HG03354 (cell line): ENCODE results near the gene RYR2.
"Not testable (repeated sequence)": the region's sequence is repeated elsewhere in the genome, so short reads cannot be mapped to it uniquely, and the experiment has no call there.

Experiments
- ATAC-seq: cut with Tn5 transposase; IDR thresholded peaks from one replicate; pipeline ENCODE4 v1.9.1; 2021; ENCODE audit warnings: mild to moderate bottlenecking; ENCODE audit not compliant: unreplicated experiment, poor library complexity, severe bottlenecking

Gene RYR2

DNA sequence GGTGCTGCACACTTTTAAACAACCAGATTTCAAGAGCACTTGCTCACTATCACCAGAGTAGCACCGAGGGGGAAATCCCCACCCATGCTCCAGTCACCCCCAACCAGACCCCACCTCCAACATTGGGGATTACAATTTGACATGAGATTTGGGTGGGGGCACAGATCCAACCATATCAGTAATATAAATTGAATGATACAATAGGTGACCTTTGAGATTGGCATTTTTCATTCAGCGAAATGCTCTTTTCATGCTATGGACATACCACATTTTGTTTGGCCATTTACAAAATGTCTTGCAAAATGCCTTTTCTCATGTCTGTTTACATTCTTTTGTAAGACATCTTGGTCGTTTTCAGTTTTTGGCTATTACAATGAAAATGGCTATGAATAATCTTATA, 23.9 kb downstream of the RYR2 start:
- ATAC-seq, result no peak

DNA sequence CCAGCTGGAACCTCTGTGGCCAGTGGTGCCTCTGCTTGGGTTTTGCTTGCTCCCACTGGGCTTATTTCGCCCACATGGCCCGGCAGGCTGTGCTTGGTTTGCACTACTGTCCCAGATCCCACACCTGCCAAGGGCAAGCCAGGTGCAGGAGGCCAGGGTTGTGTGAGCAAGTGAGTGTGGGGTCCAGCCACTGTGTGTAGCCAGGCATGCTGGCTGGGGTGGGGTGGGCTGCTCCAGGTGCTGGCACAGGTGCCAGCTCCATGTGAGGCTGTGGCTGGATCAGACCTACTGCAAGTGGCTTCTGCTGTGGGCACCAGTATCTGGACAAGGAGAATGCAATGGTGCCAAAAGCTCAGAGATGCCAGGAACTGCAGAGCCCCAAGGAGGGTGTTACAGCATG, 28.5 kb downstream of the RYR2 start:
- no peak for ATAC-seq

DNA sequence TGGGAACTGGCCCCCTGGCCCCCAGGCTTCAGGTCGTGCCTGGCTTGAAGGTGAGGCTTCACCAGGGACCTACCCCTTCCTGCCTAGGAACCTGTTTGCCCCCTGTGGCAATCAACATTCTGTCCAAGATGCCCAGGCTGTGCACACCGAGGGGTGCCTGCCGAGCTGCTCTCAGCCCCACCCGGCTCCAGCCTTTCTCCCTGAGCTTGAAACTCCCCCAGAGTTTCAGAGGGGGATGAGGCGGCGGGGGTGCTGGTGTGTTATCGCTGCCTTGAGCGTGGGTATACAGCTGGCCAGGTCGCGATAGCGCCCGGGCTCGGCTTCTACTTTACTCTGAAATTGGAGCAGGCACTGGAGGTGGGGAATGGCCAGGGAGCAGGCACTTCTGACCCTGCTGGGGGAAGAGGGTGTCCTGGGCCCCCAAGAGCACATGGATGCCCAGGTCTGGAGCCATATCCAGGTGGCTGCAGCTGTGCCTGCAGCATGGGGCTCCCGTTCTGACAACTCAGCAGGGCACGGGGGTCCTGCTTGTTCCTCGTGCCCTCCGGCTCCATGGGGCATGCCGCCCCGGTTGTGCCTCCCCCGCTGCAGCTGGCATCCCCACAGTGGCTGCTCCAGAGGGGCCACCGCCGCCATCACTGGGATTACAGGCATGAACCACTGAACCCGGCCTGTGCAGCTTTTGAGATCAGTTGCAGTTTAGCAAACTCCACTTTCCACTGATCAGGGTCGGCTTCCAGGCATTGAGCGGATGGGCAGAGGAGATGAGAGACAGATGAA, 29.8 kb downstream of the RYR2 start:
- no peak for ATAC-seq

DNA sequence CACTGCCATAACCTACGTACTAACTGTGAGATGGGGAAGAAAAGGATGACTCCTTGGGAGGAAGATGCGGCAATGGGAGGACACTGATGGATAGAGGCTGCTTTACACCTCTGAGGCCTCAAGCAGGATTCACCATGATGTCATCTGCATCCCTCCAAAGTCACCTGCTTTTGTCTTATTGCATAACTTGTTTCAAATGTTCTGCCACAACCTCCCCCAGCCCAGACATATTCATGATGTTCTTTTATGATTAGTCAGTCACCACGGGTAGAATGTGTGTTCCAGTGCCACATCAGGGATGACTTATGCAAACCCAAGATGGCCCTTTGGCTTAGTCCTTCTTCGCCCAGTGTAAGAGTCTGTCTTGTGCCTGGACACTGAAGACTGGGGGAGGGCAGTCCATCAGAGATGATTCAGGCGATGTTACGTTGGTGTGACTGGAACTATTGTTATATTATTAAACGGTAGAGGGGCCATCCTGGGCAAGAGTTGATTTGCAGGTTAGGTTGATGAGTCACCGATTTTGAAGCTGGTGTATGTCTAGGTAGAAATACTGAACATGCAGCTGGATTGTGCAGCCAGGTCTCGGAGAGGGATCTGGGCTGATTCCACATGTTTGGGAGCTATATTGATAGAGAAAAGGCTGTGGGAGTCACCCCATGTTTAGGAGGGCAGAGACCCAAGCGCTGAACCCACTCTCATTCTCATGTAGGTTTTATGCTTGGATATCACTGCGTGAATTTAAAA, 32.6 kb downstream of the RYR2 start:
- no peak for ATAC-seq

DNA sequence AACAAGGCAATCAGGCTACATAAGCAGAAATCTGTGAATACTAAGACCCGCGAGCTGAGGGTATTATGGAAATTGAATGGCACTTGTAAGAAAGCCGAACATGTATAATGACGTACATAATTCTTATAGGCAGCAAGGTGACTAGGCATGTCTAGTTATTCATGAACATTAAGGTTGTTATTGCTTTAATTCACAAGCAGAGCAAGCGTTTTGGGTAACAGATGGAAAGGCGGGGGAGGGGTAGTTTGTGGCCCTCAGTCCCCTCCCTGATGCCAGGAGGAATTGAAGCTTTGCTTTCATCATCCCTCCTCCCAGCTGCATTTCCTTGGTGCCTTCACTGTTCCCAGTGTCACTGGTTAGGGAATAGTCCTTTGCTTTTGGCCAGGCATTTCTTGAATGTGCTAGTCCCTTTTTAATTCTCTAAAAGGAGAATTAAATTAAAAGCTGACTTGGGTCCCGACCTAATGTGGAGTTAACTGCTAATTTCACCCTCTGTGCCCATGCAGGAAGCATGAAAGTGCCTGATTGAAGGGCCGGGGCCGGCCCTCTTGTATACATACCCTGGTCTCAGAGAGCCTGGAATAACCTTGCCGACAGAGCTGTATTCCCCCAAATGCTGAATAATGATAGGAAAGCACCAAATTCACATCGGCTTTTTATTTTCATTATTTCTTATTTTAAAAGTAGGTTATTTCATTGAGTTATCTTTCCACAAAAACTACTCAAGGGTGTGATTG, 42.5 kb downstream of the RYR2 start:
- ATAC-seq, result no peak

DNA sequence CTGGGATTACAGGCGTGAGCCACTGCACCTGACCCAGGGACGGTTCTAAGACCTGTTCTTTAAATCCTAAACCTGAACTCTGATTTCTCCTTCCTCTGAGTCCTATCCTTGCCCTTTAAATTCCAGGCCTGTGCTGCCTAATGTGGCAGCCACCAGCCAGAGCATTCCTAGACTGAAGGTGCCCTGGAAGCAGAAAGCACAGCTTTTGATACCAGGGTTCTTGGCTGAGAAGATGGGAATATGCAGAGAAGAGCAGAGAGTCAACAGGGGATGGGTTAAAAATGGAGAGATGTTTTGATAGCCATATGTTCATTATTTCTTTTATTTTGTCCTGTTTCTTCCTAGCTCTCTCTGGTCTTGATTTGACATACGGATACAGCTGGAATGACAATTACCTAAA, 49.7 kb downstream of the RYR2 start:
- no peak for ATAC-seq

DNA sequence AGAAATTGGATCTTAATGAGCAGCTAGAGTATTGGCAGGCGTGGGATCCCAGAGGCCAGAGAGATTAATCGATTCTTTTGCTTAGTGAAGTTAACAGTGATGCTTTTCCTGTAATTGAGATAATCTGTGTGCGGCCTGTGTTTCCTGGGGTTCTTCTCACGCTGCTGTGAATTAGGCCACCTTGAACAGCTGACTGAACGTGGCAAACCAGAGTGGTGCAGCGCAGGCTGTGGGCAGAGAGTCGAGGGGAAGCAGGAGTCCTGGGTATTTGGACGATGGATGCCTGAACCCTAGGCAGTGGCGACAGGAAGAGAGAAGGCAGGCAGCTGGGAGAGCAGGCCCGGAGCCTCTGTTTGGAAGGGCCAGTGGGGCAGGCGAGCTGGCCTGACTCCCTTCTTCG, 51.7 kb downstream of the RYR2 start:
- no peak for ATAC-seq

DNA sequence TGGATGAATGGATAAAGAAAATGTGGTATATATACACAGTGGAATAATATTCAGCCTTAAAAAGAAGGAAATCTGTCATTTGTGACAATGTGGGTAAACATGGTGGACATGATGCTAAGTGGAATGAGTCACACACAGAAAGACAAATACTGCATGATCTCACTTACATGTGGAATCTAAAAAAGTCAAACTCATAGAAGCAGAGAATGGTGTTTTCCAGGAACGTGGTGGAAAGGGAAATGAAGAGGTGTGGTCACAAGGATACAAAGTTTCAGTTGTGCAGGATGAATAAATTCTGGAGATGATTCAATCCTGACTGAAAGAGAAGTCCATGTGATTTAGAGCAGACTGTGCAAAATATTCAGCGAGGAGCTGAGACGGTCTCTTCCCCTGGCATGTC, 56.6 kb downstream of the RYR2 start:
- ATAC-seq, result no peak

DNA sequence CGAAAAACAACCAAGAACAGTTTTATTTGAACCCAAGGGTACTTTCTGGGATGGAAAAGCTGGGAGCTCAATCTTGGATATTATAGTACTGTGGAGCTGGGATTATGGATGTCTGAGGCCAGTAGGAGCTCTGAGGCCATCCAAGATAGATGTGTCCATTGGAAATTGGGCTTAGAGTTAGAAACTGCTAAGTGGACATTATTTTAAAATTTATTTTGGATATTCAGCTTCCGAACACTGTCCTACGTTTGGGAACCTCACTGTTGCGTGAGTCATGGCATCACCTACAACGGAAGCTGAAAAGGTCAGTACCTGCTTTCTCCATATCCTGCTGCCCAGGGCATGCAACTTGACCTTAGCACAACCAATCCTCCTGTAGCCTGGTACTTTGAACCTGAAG, 61.0 kb downstream of the RYR2 start:
- ATAC-seq, result no peak

DNA sequence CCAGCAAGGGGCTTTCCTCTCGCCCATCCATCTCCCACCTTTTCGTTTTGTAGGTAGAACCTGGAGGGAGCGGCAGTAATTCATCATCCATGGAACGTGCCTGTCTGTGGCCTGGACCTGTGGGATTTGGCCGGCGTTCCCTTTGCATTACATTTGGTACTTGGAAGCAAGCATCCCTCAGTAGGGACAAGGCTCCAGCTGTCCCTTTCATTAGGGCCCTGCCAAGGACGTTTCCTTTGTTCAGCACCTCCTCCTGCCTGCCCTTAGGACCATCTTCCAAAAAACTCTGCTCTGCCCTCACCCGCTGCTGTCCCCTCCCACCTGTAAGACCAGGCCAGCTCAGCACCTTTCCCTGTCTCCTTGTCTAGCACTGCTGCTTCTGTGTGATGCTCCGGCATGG, 62.1 kb downstream of the RYR2 start:
- no peak for ATAC-seq

DNA sequence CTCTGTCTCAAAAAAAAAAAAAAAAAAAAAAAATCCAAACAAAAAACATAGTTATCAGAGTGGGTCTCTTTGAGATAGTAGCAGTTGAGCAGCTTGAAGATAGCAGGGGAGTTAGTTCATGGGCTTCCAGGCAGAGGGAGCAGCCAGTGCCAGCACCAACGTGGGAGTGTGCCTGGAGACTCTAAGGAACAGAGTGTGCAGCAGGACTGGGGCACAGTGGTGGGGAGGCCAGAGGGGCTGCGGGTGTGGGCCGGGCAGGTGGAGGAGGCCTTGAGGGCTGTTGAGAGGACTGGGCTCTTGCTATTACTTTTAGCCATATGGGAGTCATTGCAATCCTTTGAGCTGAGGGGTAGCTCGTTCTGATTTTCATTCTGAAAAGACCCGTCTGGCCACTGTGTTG, 63.8 kb downstream of the RYR2 start:
- ATAC-seq, result no peak

DNA sequence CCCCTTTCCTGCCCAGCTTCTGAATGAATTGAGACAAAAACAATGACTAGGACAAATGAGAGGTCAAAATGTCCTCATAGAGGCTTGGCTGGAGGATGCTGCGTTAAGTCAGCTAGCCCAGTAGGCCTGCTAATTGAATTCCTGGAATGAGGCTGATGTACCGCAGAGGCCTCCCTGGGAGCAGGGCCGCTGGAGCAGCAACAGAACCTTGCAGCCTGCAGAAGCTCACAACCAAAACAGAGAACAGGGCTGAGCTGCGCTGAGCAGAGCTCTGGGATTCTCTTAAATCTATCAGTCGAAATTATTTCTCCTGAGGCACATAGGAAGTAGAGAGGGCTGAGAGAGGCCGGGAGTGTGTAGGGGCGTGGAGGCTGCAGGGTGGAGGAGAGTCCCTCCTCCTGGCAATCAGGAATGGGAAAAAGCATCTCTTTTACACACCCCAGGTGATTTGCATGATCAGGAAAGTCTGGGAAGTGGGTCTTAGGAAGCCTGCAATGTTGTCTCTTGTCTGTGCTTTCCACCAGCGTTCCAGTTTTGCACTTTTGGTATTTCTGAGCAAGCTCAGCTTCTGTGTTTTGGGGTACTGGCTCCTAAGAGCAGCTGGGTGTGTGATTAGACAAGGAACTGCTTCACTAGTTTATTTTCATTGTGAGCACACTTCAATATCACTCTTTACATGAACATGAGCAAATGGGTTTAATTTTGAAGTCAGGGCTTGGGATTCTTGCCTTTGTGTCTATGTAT, 66.5 kb downstream of the RYR2 start:
- ATAC-seq, result no peak

DNA sequence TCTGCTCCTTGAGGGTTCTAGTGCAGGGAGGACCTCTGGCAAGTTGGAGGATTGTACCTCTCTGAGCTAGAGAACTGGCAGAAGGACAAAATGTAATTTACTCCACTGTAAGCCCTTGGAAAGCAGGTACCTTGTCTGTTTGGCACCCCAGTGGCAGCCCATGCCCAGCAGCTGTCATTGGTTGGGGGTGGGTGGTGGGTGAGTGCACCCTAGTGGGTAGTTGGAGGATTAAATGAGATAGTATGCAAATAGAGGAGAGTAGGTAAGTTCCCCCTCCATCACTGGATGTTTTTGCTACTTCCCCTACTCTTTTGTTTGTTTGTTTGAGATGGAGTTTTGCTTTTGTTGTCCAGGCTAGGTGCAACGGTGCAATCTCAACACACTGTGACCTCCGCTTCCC, 69.8 kb downstream of the RYR2 start:
- no peak for ATAC-seq

DNA sequence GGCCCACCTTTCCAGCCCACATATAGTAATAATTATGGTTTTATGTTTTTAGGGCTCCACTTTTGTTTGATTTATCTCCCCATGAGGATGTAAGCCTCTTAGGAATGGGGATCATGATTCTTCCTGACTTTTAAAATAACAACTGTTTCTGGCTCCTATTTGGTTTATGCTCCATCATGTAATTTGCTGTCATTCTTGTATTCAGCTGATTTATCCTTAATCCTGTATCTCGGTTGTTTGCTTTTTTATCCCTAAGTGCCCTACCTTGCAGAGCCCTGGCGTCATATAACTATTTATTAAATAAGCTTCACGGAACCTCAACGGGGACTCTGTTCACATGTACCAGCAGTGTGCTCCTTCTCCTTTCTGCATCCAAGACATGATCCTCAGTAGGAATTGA, 70.7 kb downstream of the RYR2 start:
- ATAC-seq, result no peak

DNA sequence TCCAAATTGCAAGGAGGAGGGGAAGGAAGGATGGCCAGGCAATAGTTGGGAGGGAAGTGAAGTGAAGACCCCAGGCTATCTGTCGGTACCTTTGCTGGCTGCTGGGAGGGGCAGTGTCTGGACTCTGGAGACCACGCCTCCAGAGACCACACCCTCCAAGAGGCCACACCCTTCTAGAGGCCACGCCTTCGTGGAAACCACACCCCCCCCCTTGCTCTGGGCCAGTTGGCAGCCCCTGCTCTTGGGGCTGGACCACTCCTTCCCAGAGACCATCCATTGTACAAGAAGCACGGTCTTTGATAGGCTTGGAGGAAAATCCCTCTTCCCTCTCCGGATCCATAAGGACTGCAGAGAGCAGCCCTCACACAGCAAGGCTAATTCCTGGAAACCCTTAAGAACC, 73.1 kb downstream of the RYR2 start:
- no peak for ATAC-seq

DNA sequence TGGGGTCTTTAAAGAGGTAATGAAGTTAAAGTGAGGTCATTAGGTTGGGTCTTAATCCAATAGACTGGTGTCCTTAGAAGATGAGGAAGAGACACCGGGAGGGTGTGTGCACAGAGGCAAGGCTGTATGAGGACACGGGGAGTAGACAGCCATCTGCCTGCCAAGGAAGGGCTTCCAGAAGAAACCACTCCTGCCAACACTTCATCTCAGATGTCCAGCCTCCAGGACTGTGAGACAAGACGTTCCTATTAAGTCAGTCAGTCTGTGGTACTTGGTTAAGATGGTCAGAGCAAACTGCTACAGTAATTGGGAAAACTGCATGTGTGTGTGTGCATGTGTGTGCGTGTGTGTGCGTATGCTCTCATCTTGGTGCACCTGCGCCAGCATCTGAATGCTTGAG, 77.1 kb downstream of the RYR2 start:
- no peak for ATAC-seq

DNA sequence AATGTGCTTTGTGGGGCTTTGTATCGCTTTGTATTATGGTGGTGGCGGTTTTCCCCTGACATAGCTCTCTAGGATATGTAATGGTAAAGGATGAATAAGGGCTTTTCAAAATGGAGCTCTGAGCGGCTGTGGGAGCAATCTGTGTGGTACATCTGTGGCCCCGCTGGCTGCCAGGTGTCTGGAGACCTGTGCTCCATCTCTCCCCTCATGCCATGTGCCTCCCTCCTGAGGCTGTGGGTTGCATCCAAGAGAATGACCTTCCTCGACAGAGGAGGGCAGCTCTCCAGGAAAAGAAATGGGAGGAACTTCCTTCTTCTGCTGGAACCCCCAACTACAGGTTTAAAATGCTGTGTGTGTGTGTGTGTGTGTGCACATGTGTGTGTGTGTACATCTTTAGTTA, 78.7 kb downstream of the RYR2 start:
- no peak for ATAC-seq

DNA sequence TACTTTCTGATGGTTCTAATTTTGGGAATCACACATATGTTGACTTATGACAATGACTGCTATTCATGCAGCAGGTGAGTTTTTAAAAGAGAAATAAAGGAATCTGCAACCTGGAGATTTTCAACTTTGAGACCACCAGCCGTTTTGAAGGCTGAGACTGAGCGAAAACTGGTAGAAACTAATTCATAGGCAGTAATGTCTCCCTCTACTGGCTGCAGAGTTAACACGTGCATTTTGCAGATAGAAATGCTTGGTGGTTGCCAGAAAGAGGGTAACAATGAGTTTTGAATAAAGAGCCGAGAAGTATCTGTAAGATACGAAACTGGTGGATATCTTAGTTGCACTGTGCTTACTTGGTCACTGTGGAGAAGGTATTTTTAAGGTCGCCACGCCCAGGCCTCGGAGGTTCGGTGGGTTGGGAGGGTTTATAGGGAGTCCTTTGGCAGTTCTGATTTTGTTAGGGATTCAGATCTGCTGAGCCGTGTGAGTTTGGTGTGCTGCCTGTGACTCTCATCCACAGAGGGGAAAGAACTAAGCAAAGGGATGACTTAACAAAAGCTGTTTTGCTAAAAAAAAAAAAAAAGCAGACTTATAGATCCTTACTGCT, 83.0 kb downstream of the RYR2 start:
- ATAC-seq, result no peak

DNA sequence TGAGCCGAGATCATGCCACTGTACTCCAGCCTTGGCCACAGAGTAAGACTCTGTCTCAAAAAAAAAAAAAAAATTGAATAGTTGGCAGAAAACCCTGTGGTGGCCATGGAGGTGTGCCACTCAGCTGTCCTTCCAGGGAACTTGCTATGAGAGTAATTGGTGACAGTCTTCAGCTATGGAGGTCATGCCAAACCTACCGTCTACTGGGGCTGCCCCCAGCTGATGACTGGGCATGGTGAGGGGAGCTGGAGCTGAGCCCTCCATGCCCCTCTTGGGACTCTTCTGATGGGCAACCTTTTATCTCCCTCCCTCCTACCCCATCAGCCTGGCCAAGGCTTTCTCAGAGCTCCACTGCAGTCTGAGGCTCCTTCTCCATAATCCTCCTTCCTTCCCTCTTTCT, 84.2 kb downstream of the RYR2 start:
- ATAC-seq, result no peak

DNA sequence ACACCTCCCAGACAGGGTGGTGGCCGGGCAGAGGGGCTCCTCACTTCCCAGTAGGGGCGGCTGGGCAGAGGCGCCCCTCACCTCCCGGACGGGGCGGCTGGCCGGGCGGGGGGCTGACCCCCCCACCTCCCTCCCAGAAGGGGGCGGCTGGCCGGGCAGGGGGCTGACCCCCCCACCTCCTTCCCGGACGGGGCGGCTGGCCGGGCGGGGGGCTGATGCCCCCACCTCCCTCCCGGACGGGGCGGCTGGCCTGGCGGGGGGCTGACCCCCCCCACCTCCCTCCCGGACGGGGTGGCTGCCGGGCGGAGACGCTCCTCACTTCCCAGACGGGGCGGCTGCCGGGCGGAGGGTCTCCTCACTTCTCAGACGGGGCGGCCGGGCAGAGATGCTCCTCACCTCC, 85.3 kb downstream of the RYR2 start:
- ATAC-seq, result not testable (repeated sequence)
